DOHH2 (cell line): Measurements from ENCODE around the gene ACADSB.

ENCODE experiments used
- H3F3A ChIP-seq: fragments of 200-600 bp; sonication (generic), shearing (Covaris generic); 2 replicates; pipeline ENCODE4 v1.6.0; 2016; ENCODE audit warnings: antibody characterized with exemption, mild to moderate bottlenecking; ENCODE audit not compliant: control insufficient read depth, insufficient read depth
- H3K27ac ChIP-seq: fragments of 200-600 bp; sonication (generic); 2 replicates; pipeline ENCODE4 v1.5.1; 2014; ENCODE audit warnings: low read depth, mild to moderate bottlenecking, low read length, moderate library complexity
- H3K27me3 ChIP-seq: fragments of 200-600 bp; sonication (generic); 2 replicates; pipeline ENCODE4 v1.6.1; 2014; ENCODE audit warnings: mild to moderate bottlenecking, low read length, mixed read lengths; ENCODE audit not compliant: control insufficient read depth
- H3K36me3 ChIP-seq: fragments of 200-600 bp; sonication (generic); 2 replicates; pipeline ENCODE4 v1.6.1; 2014; ENCODE audit warnings: mild to moderate bottlenecking, low read length, moderate library complexity, mixed read lengths; ENCODE audit not compliant: control insufficient read depth
- H3K4me1 ChIP-seq: fragments of 200-600 bp; sonication (generic); 2 replicates; pipeline ENCODE4 v1.6.1; 2014; ENCODE audit warnings: mild to moderate bottlenecking, low read length, mixed read lengths; ENCODE audit not compliant: control insufficient read depth
- H3K4me2 ChIP-seq: fragments of 200-600 bp; sonication (generic); 2 replicates; pipeline ENCODE4 v1.6.0; 2014; ENCODE audit warnings: mild to moderate bottlenecking, low read length, moderate library complexity
- H3K4me3 ChIP-seq: fragments of 200-600 bp; sonication (generic); 2 replicates; pipeline ENCODE4 v1.5.1; 2014; ENCODE audit warnings: mild to moderate bottlenecking, low read length, mixed read lengths
- H3K79me2 ChIP-seq: fragments of 200-600 bp; sonication (generic); 2 replicates; pipeline ENCODE4 v1.6.1; 2014; ENCODE audit warnings: mild to moderate bottlenecking, low read length, mixed read lengths; ENCODE audit not compliant: control insufficient read depth
- H3K9me2 ChIP-seq: fragments of 200-600 bp; sonication (generic); replicated peaks from 2 replicates; pipeline ENCODE4 v1.6.1; 2014; ENCODE audit warnings: mild to moderate bottlenecking, low read length, mixed read lengths; ENCODE audit not compliant: control insufficient read depth
- H3K9me3 ChIP-seq: fragments of 200-600 bp; sonication (generic); 2 replicates; pipeline ENCODE4 v1.6.1; 2014; ENCODE audit warnings: antibody characterized with exemption, low read length, mixed read lengths; ENCODE audit not compliant: control insufficient read depth, insufficient read depth
- H4K20me1 ChIP-seq: fragments of 200-600 bp; sonication (generic); 2 replicates; pipeline ENCODE4 v1.6.0; 2014; ENCODE audit warnings: low read depth, mild to moderate bottlenecking, antibody characterized with exemption, low read length, moderate library complexity; ENCODE audit not compliant: control insufficient read depth, insufficient read depth
- EZH2phosphoT487 ChIP-seq: fragments of 200-600 bp; sonication (generic); IDR thresholded peaks from 2 replicates; pipeline ENCODE4 v1.6.1; 2017; ENCODE audit warnings: borderline replicate concordance, mild to moderate bottlenecking, antibody characterized with exemption, low read length, moderate library complexity, mixed read lengths
- TF ChIP-seq, protein P1 (sequence below): fragments of 200-600 bp; sonication (generic); IDR thresholded peaks from one replicate; pipeline ENCODE4 v1.5.1; 2014; ENCODE audit warnings: antibody characterized with exemption, mild to moderate bottlenecking, low read depth, low read length; ENCODE audit not compliant: poor library complexity, severe bottlenecking

The ACADSB gene

GRCh38 chr10:122998934-122999333 is 9.9 kb upstream of the ACADSB start:
- Histone ChIP-seq H4K20me1 (peaks cover 8% of the 10 kb centered on the region; the same call in 1 of the 2 replicates), H3K27me3 (no peaks in the 10 kb centered on the region), H3K27ac (no peak overlapping the region), H3K79me2 (peaks cover 73% of the 10 kb centered on the region), H3F3A (no peaks in the 10 kb centered on the region), H3K9me2 (no peaks in the 10 kb centered on the region), H3K36me3 (peaks cover 59% of the 10 kb centered on the region), H3K4me3 (no peak overlapping the region), H3K9me3 (no peaks in the 10 kb centered on the region), H3K4me2 (no peak overlapping the region), H3K4me1 (peaks cover 14% of the 10 kb centered on the region)
- TF ChIP-seq, protein P1, sequence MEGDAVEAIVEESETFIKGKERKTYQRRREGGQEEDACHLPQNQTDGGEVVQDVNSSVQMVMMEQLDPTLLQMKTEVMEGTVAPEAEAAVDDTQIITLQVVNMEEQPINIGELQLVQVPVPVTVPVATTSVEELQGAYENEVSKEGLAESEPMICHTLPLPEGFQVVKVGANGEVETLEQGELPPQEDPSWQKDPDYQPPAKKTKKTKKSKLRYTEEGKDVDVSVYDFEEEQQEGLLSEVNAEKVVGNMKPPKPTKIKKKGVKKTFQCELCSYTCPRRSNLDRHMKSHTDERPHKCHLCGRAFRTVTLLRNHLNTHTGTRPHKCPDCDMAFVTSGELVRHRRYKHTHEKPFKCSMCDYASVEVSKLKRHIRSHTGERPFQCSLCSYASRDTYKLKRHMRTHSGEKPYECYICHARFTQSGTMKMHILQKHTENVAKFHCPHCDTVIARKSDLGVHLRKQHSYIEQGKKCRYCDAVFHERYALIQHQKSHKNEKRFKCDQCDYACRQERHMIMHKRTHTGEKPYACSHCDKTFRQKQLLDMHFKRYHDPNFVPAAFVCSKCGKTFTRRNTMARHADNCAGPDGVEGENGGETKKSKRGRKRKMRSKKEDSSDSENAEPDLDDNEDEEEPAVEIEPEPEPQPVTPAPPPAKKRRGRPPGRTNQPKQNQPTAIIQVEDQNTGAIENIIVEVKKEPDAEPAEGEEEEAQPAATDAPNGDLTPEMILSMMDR: no peak
- TF ChIP-seq EZH2phosphoT487: no peak

DNA sequence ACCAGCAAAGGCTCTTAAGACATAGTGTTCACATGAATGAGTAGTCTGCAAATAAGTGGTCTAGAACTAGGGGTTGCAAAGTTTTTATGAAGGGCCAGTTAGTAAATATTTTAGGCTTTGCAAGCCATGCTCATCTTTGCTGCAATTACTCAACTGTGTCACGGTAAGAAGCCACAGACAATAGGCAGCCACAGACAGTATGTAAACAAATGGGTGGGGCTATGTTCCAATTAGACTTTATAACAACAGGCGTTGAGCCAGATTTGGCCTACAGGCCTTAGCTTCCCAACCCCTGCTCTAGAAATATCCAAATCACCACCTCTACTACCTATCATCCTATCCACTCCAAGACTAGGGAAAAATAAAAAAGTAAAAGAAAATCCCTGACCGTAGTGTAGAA is 9.5 kb upstream of the ACADSB start:
- TF ChIP-seq, protein P1: no peak
- TF ChIP-seq EZH2phosphoT487: no peak
- Histone ChIP-seq H4K20me1 (peaks cover 8% of the 10 kb centered on the region; the same call in 1 of the 2 replicates), H3F3A (no peaks in the 10 kb centered on the region), H3K4me1 (peaks cover 14% of the 10 kb centered on the region), H3K27me3 (no peaks in the 10 kb centered on the region), H3K9me2 (no peaks in the 10 kb centered on the region), H3K9me3 (no peaks in the 10 kb centered on the region), H3K79me2 (peaks cover 77% of the 10 kb centered on the region), H3K27ac (no peak overlapping the region), H3K36me3 (peaks cover 57% of the 10 kb centered on the region), H3K4me2 (no peak overlapping the region), H3K4me3 (no peak overlapping the region)

GRCh38 chr10:123000155-123000554 is 8.7 kb upstream of the ACADSB start:
- Histone ChIP-seq H3K9me2 (no peaks in the 10 kb centered on the region), H3K27ac (no peak overlapping the region), H3K4me1 (peaks cover 14% of the 10 kb centered on the region), H3F3A (no peaks in the 10 kb centered on the region), H3K4me3 (no peak overlapping the region), H3K79me2 (peaks cover 85% of the 10 kb centered on the region), H3K36me3 (peaks cover 54% of the 10 kb centered on the region), H3K4me2 (no peak overlapping the region), H4K20me1 (peaks cover 8% of the 10 kb centered on the region; the same call in 1 of the 2 replicates), H3K27me3 (no peaks in the 10 kb centered on the region), H3K9me3 (no peaks in the 10 kb centered on the region)
- TF ChIP-seq, protein P1: no peak
- no peak for TF ChIP-seq EZH2phosphoT487

DNA sequence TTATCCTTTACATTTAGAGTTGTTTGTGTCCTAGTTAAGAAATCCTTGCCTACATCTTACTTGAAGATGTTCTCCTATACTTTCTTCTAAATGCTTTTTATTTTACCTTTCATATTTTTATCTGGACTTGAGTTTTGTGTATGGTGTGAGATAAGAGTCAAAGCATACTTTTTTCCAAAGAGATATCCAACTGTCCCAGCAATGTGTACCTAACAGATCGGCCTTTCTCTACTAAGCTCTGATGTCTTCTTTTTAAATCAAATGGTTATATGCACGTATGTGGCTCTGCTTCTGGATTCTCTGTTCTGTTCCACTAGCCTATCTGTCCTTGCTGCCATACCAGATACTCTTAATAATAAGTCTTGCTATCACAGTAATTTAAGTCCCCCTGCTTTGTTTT is 7.4 kb upstream of the ACADSB start:
- peaks cover 57% of the 10 kb centered on the region for H3K36me3 ChIP-seq
- H3K4me2 ChIP-seq: no peak overlapping the region
- peaks cover 97% of the 10 kb centered on the region for H3K79me2 ChIP-seq
- no peaks in the 10 kb centered on the region for H3K27me3 ChIP-seq
- H3K27ac ChIP-seq: no peak overlapping the region
- H3K9me2 ChIP-seq: no peaks in the 10 kb centered on the region
- H3F3A ChIP-seq: no peaks in the 10 kb centered on the region
- TF ChIP-seq EZH2phosphoT487: no peak
- TF ChIP-seq, protein P1: no peak
- H3K9me3 ChIP-seq: no peaks in the 10 kb centered on the region
- H3K4me1 ChIP-seq: peaks cover 21% of the 10 kb centered on the region
- H3K4me3 ChIP-seq: no peak overlapping the region
- H4K20me1 ChIP-seq: peaks cover 14% of the 10 kb centered on the region
